ENCODE measurements around the gene LHX5. TPM values are rescaled to one million over a fixed set of nuclear protein-coding genes. Genes with fewer than 3 reads are reported as not detected.

LHX5 gene
- total RNA-seq, 1 donor from 2014 or later: not detected

- no peak for DNase-seq (ENCODE audit: low read depth)
Measured at GRCh38 chr12:113439606-113440030, 32.1 kb downstream of the LHX5 start.

- no peak for DNase-seq (ENCODE audit: low read depth)
Measured at GRCh38 chr12:113439301-113439597, 32.4 kb downstream of the LHX5 start.

- DNase-seq (ENCODE audit: low read depth): no peak
Measured at GRCh38 chr12:113438523-113439300, 33.0 kb downstream of the LHX5 start.

GRCh38 chr12:113437729-113438100, 34.0 kb downstream of the LHX5 start:
- DNase-seq (ENCODE audit: low read depth): no peak

- DNase-seq (ENCODE audit: low read depth): no peak
Measured at GRCh38 chr12:113436993-113437728, 34.5 kb downstream of the LHX5 start.

GRCh38 chr12:113436586-113436985, 35.1 kb downstream of the LHX5 start:
- no peak for DNase-seq (ENCODE audit: low read depth)

GRCh38 chr12:113435367-113435766, 36.3 kb downstream of the LHX5 start:
- no peak for DNase-seq (ENCODE audit: low read depth)

- DNase-seq (ENCODE audit: low read depth): peak; percentile 64
Measured at GRCh38 chr12:113432986-113433385, 38.7 kb downstream of the LHX5 start.

- no peak for DNase-seq (ENCODE audit: low read depth)
Measured at GRCh38 chr12:113428482-113428881, 43.2 kb downstream of the LHX5 start.

- DNase-seq (ENCODE audit: low read depth): no peak
Measured at GRCh38 chr12:113427882-113428281, 43.8 kb downstream of the LHX5 start.

- DNase-seq (ENCODE audit: low read depth): no peak
Measured at GRCh38 chr12:113425960-113426453, 45.7 kb downstream of the LHX5 start.

- peak; percentile 24 for DNase-seq (ENCODE audit: low read depth)
Measured at GRCh38 chr12:113424915-113425823, 46.5 kb downstream of the LHX5 start.

- DNase-seq (ENCODE audit: low read depth): no peak
Measured at GRCh38 chr12:113424456-113424855, 47.2 kb downstream of the LHX5 start.

GRCh38 chr12:113422886-113423669, 48.6 kb downstream of the LHX5 start:
- no peak for DNase-seq (ENCODE audit: low read depth)

GRCh38 chr12:113422030-113422885, 49.4 kb downstream of the LHX5 start, which contains the start of gene SDSL:
SDSL (plus strand) TSS chr12:113422380; CDS start chr12:113427983, 5,603 bp downstream.
- peak; percentile 91 for DNase-seq (ENCODE audit: low read depth)

GRCh38 chr12:113420996-113421595, 50.6 kb downstream of the LHX5 start:
- no peak for DNase-seq (ENCODE audit: low read depth)

GRCh38 chr12:113418213-113418879, 53.3 kb downstream of the LHX5 start:
- DNase-seq (ENCODE audit: low read depth): peak; percentile 81

GRCh38 chr12:113416091-113416754, 55.4 kb downstream of the LHX5 start:
- DNase-seq (ENCODE audit: low read depth): no peak

Measured in renal cortical epithelial cell (primary cell).